B cell (primary cell): ENCODE data around the gene NOL6.

Source experiments
- CTCF ChIP-seq: fragments of 200-600 bp; IDR thresholded peaks from one replicate; pipeline ENCODE4 v1.8.0; 2022; ENCODE audit warnings: antibody characterized with exemption, mild to moderate bottlenecking
- EZH2 ChIP-seq: IDR thresholded peaks from 2 replicates; pipeline ENCODE4 v1.6.1; 2012; ENCODE audit warnings: borderline replicate concordance, low read depth, mild to moderate bottlenecking, moderate library complexity, low read length; ENCODE audit not compliant: insufficient read depth, poor library complexity, severe bottlenecking

GRCh38 chr9:33473643-33474352, at the start of gene NOL6:
- TF ChIP-seq CTCF (no peak), EZH2 (no peak)
